HG03354 (cell line): Measurements from ENCODE around the gene TGM5.

Experiments used
- ATAC-seq: cut with Tn5 transposase; IDR thresholded peaks from one replicate; pipeline ENCODE4 v1.9.1; 2021; ENCODE audit warnings: mild to moderate bottlenecking; ENCODE audit not compliant: unreplicated experiment, poor library complexity, severe bottlenecking

TGM5 gene

GRCh38 chr15:43225201-43225949 lies 41.4 kb downstream of the TGM5 start:
- no peak for ATAC-seq

GRCh38 chr15:43221422-43221821 lies 45.3 kb downstream of the TGM5 start:
- no peak for ATAC-seq

- ATAC-seq = no peak
These were observed 45.7 kb downstream of the TGM5 start, which contains the start of gene EPB42 for GRCh38 chr15:43220991-43221403. Gene EPB42, minus strand, starts transcription at chr15:43221018. Its CDS starts 193 bp downstream, at chr15:43220825.

- no peak for ATAC-seq
These were observed 46.5 kb downstream of the TGM5 start for GRCh38 chr15:43219929-43220928.

GRCh38 chr15:43218908-43219706 lies 47.6 kb downstream of the TGM5 start:
- no peak for ATAC-seq

GRCh38 chr15:43215961-43216360 lies 50.8 kb downstream of the TGM5 start:
- ATAC-seq = no peak

GRCh38 chr15:43214592-43215295 lies 52.0 kb downstream of the TGM5 start:
- ATAC-seq = no peak

GRCh38 chr15:43214169-43214568 lies 52.6 kb downstream of the TGM5 start:
- ATAC-seq = no peak

- ATAC-seq = no peak
These were observed 53.3 kb downstream of the TGM5 start for GRCh38 chr15:43213466-43213865.

- no peak for ATAC-seq
These were observed 53.8 kb downstream of the TGM5 start for GRCh38 chr15:43212951-43213350.

- ATAC-seq = no peak
These were observed 54.4 kb downstream of the TGM5 start for GRCh38 chr15:43212299-43212698.

- no peak for ATAC-seq
These were observed 55.4 kb downstream of the TGM5 start for GRCh38 chr15:43211224-43211735.

- no peak for ATAC-seq
These were observed 55.9 kb downstream of the TGM5 start for GRCh38 chr15:43210807-43211206.

GRCh38 chr15:43210172-43210745 lies 56.5 kb downstream of the TGM5 start:
- no peak for ATAC-seq

- no peak for ATAC-seq
These were observed 57.5 kb downstream of the TGM5 start for GRCh38 chr15:43209059-43209824.

GRCh38 chr15:43208052-43209002 lies 58.4 kb downstream of the TGM5 start:
- no peak for ATAC-seq

GRCh38 chr15:43207024-43207423 lies 59.7 kb downstream of the TGM5 start:
- ATAC-seq = no peak
